IPS-15b (cell line): ENCODE data around the gene SLC36A1.

Experiments used
- H3K27me3 ChIP-seq: one replicate; pipeline ENCODE4 v1.6.1; 2013; ENCODE audit warnings: low read length; ENCODE audit not compliant: control insufficient read depth, insufficient read depth
- H3K36me3 ChIP-seq: one replicate; pipeline ENCODE4 v1.6.1; 2013; ENCODE audit warnings: low read length; ENCODE audit not compliant: control insufficient read depth, insufficient read depth
- H3K4me1 ChIP-seq: one replicate; pipeline ENCODE4 v1.6.1; 2013; ENCODE audit warnings: mild to moderate bottlenecking, low read length; ENCODE audit not compliant: control insufficient read depth, insufficient read depth
- H3K4me3 ChIP-seq: one replicate; pipeline ENCODE4 v1.5.1; 2013; ENCODE audit warnings: low read depth, low read length
- H3K9ac ChIP-seq: one replicate; pipeline ENCODE4 v1.6.1; 2013; ENCODE audit warnings: low read depth, mild to moderate bottlenecking, low read length
- H3K9me3 ChIP-seq: one replicate; pipeline ENCODE4 v1.6.1; 2013; ENCODE audit warnings: mild to moderate bottlenecking, low read length; ENCODE audit not compliant: control insufficient read depth, insufficient read depth

SLC36A1 gene

DNA sequence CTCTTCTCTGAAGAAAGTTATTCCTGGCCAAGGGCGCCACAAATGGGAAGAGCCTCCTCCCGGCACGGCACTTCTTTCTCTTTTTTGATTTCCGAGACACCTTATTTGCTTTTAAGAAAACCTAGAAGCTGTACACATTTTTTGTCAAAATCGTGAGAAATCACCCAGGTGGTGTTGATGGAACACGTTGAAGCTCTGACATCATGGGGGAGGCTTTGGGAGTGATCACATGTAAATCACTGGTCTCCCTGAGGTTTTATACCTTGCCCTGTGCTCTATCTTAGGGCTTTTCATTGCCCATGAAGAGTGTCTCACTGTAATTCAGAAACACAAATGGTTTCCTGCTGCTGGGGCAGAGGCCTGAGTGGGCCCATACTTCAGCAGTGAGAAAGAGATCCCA, 27.4 kb downstream of the SLC36A1 start:
- no peak overlapping the region for H3K4me3 ChIP-seq
- H3K4me1 ChIP-seq, result no peaks in the 10 kb centered on the region
- H3K9ac ChIP-seq, result no peak overlapping the region
- no peaks in the 10 kb centered on the region for H3K9me3 ChIP-seq
- H3K27me3 ChIP-seq, result no peaks in the 10 kb centered on the region
- H3K36me3 ChIP-seq, result peaks cover 6% of the 10 kb centered on the region

GRCh38 chr5:151475388-151475787, 28.0 kb downstream of the SLC36A1 start:
- H3K9me3 ChIP-seq, result no peaks in the 10 kb centered on the region
- no peak overlapping the region for H3K4me3 ChIP-seq
- H3K36me3 ChIP-seq, result peaks cover 6% of the 10 kb centered on the region
- no peaks in the 10 kb centered on the region for H3K4me1 ChIP-seq
- no peak overlapping the region for H3K9ac ChIP-seq
- no peaks in the 10 kb centered on the region for H3K27me3 ChIP-seq

GRCh38 chr5:151476016-151476415, 28.6 kb downstream of the SLC36A1 start:
- no peaks in the 10 kb centered on the region for H3K9me3 ChIP-seq
- peaks cover 4% of the 10 kb centered on the region for H3K36me3 ChIP-seq
- H3K9ac ChIP-seq, result no peak overlapping the region
- H3K4me1 ChIP-seq, result peaks cover 3% of the 10 kb centered on the region
- H3K4me3 ChIP-seq, result no peak overlapping the region
- no peaks in the 10 kb centered on the region for H3K27me3 ChIP-seq

DNA sequence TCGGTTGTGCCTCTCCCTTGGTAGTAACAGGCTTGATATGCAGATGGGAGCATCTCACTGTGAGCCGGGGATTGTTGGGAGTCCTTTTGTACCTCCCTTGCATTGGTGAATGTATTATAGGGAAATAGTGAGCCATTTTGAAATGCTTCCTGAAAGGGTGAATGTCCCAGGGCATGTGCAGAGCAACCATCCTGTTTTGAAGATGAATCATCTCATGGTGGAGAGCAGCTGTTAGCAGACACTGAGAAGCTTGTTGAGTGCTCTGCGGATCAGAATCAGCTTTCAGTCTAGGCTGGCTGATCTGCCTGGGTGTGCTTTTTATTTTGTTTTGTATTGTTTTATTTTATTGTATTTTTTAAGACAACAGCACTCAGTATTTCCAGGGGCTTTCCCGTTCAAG, 29.7 kb downstream of the SLC36A1 start:
- Histone ChIP-seq H3K27me3 (no peaks in the 10 kb centered on the region), H3K9ac (no peak overlapping the region), H3K9me3 (no peaks in the 10 kb centered on the region), H3K36me3 (peaks cover 4% of the 10 kb centered on the region), H3K4me1 (peaks cover 4% of the 10 kb centered on the region), H3K4me3 (no peak overlapping the region)

GRCh38 chr5:151480384-151481293, 33.2 kb downstream of the SLC36A1 start:
- Histone ChIP-seq H3K4me3 (no peak overlapping the region), H3K9me3 (no peaks in the 10 kb centered on the region), H3K9ac (no peak overlapping the region), H3K27me3 (no peaks in the 10 kb centered on the region), H3K36me3 (peaks cover 4% of the 10 kb centered on the region), H3K4me1 (peaks cover 13% of the 10 kb centered on the region)

DNA sequence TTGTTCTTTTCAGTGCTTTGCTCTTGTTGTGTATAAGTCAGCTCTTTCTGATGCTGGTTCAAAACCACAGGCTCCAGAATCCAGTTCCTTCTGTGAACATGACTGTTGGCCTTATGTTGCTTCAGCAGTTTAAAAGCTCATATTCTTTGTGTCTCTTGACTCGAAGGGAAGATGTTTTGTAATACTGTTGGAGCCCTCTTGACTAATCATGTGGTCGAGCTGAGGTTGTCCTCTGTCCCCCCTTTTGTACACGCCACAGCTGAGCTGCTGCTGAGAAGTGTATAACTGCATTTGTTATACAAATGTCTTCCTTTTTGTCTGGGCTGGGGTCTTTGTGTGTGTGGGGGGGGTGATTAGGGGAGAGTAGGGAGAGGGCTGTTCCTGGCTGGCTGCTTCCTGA, 35.8 kb downstream of the SLC36A1 start:
- Histone ChIP-seq H3K9me3 (no peaks in the 10 kb centered on the region), H3K36me3 (peaks cover 6% of the 10 kb centered on the region), H3K4me3 (no peak overlapping the region), H3K9ac (no peak overlapping the region), H3K4me1 (peaks cover 13% of the 10 kb centered on the region), H3K27me3 (no peaks in the 10 kb centered on the region)

- Histone ChIP-seq H3K9ac (no peak overlapping the region), H3K36me3 (peaks cover 6% of the 10 kb centered on the region), H3K4me3 (no peak overlapping the region), H3K4me1 (peaks cover 13% of the 10 kb centered on the region), H3K27me3 (no peaks in the 10 kb centered on the region), H3K9me3 (no peaks in the 10 kb centered on the region)
Observed at GRCh38 chr5:151483647-151484046, 36.2 kb downstream of the SLC36A1 start.

DNA sequence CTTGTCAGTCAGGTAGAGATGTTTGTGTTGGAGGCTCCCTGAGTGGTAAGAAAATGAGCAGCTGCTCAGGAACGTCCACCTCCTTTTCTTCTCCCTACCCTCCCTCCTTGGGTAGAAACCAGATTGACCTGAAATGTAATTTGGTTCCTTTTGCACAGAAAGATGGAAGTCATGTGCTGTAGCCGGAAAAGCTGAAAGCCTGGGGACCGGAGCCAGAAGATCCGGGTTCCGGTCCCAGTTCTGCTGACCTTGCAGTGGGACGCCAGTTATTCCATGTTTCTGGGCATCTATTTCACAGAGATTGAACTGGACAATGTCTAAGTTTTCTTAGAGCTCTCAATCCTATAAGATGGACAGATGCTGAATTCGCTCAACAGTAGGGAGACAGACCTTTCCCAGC, 40.1 kb downstream of the SLC36A1 start:
- Histone ChIP-seq H3K9ac (no peak overlapping the region), H3K4me1 (peaks cover 10% of the 10 kb centered on the region), H3K4me3 (no peak overlapping the region), H3K27me3 (no peaks in the 10 kb centered on the region), H3K9me3 (no peaks in the 10 kb centered on the region), H3K36me3 (peaks cover 10% of the 10 kb centered on the region)

DNA sequence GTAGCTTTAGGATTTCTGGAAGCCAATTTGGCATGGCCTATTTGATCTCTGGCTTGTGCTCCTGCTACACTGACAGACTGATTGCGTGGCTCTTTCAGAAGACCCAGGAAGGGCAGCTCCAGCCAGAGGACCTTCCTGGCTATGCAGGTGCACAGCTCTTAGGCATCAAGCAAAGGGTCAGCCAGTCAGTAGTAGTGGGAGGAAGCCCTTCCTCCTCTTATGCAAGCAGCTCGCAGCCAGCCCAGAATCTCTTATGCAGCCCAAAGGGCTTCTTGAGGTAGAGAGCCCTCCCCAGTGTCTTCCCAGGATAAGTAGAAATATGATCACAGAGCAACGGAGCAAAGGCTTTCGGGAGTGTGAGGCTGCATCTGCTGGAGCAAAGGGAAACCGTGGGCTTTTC, 43.2 kb downstream of the SLC36A1 start:
- H3K4me1 ChIP-seq, result peaks cover under 1% of the 10 kb centered on the region
- H3K4me3 ChIP-seq, result no peak overlapping the region
- no peaks in the 10 kb centered on the region for H3K9me3 ChIP-seq
- H3K36me3 ChIP-seq, result peaks cover 10% of the 10 kb centered on the region
- no peaks in the 10 kb centered on the region for H3K27me3 ChIP-seq
- no peak overlapping the region for H3K9ac ChIP-seq

DNA sequence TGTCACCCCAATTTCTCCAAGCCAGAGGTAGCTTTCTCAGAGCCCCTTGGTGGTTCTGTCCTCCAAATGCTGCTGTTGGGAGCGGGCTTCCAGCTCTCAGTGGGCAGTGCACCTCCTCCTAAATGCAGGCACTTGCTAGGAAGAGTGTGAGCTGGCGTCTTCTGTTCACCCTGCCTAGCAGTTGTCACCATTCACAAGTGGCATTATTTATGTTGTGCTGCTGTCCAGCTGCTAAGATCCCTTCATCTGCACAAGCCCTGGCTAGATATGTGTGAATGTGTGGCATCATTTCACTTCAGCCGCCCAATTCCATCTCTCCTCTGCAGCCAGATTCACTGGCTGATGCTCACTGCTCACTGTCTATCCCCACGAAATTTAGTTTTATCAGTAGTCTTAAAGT, 43.7 kb downstream of the SLC36A1 start:
- no peaks in the 10 kb centered on the region for H3K27me3 ChIP-seq
- no peak overlapping the region for H3K9ac ChIP-seq
- peaks cover 9% of the 10 kb centered on the region for H3K36me3 ChIP-seq
- H3K4me1 ChIP-seq, result peaks cover 4% of the 10 kb centered on the region
- H3K4me3 ChIP-seq, result no peak overlapping the region
- no peaks in the 10 kb centered on the region for H3K9me3 ChIP-seq

GRCh38 chr5:151492729-151493128, 45.3 kb downstream of the SLC36A1 start:
- Histone ChIP-seq H3K4me3 (no peak overlapping the region), H3K9ac (no peak overlapping the region), H3K4me1 (peaks cover 4% of the 10 kb centered on the region), H3K36me3 (peaks cover 4% of the 10 kb centered on the region), H3K9me3 (no peaks in the 10 kb centered on the region), H3K27me3 (no peaks in the 10 kb centered on the region)

DNA sequence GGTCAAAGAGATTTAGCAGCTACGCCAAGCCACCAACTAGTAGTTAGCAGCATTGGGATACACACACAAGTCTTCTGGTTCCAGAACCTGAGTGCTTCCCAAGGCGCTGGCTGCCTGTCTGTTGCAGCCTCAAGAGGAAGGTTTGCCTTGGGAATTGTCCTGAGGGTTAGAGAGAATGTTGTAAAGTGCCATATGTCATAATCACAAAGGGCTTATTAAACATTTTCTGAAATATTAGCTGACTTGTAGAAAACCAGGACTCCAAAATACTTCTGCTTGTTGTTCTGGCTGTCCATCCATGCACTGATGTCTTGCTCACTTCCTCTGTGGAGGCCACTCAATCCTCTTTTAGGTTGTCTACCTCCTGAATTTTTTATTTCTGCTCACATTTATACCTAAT, 46.3 kb downstream of the SLC36A1 start:
- no peaks in the 10 kb centered on the region for H3K27me3 ChIP-seq
- H3K4me1 ChIP-seq, result peaks cover 4% of the 10 kb centered on the region
- H3K9me3 ChIP-seq, result no peaks in the 10 kb centered on the region
- peaks cover 4% of the 10 kb centered on the region for H3K36me3 ChIP-seq
- no peak overlapping the region for H3K9ac ChIP-seq
- H3K4me3 ChIP-seq, result no peak overlapping the region
